Fibroblast of the aortic adventitia (primary cell): ENCODE measurements around the gene RELN. TPM values are rescaled to one million over a fixed set of nuclear protein-coding genes. Genes with fewer than 3 reads are reported as not detected.

Source experiments
- DNase-seq: peaks from one replicate; pipeline ENCODE4 v3.0.0-alpha.2; 2010; ENCODE audit warnings: low read depth
- H3K4me3 ChIP-seq: 2 replicates; pipeline ENCODE4 v1.5.1; 2011; ENCODE audit warnings: low read depth, mild to moderate bottlenecking, control low read depth, low read length, moderate library complexity
- total RNA-seq: library from RNA; depleted of rRNA; stranded (reverse); fragments of >200 nt; gene quantifications from 2 replicates; pipeline ENCODE4 v1.2.3, GENCODE V29; 2012; ENCODE audit warnings: low replicate concordance
- TF ChIP-seq, protein P1 (sequence below): IDR thresholded peaks from 2 replicates; pipeline ENCODE4 v1.5.1; 2011; ENCODE audit warnings: mild to moderate bottlenecking, low read length, control low read depth, inconsistent platforms; ENCODE audit not compliant: insufficient read depth

Gene RELN
- total RNA-seq, 1 donor = 88.7 TPM

DNA sequence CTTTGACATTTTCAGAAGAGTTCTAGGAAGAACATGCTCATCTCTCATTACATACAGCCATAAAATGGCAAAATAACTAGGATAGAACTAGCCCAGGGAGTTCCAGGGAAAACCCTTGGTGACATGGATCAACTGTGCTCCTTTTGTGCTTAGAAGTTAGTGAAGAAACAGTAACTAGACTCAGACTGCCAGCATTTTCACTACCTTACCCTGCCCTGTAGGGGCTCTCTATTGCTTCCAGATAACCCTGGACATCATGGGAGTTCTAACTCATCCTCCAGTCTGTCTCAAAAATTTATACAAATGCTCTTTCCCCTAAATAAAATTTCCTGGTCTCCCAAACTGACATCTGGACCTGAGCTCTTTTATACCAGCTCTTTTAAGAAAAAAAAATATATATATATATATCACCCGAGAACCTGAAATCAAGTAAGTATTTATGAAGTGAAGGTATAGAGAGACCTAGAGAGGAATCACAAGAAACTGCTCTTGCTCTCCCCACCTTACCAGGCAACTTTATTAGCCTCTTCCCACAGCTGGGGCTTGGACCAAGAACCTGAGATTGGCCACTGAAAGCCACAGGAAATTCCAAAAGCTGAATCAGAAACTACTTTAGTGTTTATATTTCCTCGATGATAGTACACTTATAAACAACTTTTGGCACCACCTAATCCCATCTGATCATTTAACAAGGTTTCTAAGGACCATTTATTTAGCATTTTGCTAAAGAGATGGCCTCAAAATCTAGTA lies 101.4 kb downstream of the RELN start:
- TF ChIP-seq, protein P1, sequence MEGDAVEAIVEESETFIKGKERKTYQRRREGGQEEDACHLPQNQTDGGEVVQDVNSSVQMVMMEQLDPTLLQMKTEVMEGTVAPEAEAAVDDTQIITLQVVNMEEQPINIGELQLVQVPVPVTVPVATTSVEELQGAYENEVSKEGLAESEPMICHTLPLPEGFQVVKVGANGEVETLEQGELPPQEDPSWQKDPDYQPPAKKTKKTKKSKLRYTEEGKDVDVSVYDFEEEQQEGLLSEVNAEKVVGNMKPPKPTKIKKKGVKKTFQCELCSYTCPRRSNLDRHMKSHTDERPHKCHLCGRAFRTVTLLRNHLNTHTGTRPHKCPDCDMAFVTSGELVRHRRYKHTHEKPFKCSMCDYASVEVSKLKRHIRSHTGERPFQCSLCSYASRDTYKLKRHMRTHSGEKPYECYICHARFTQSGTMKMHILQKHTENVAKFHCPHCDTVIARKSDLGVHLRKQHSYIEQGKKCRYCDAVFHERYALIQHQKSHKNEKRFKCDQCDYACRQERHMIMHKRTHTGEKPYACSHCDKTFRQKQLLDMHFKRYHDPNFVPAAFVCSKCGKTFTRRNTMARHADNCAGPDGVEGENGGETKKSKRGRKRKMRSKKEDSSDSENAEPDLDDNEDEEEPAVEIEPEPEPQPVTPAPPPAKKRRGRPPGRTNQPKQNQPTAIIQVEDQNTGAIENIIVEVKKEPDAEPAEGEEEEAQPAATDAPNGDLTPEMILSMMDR = no peak
- no peak for DNase-seq
- no peak overlapping the region for H3K4me3 ChIP-seq

DNA sequence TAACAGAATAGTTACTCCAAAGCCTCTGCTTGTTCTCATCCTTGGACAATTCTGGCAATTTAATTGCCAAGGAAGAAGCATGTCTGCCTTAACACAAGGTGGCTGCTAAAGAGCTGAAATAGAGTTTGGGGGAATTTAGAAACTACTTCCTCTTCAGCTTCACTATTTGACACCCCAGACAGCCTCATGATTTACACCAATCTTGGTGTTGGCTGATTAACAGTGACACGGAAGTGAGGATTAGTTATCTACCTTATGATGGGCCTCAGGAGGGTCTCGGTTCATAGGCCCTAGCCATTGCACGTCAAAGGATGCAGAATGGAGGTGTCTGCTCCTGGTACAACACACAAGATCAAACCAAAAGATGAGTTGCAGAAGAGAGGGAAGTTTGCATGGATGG lies 102.4 kb downstream of the RELN start:
- no peak for DNase-seq
- TF ChIP-seq, protein P1 = no peak
- no peak overlapping the region for H3K4me3 ChIP-seq

DNA sequence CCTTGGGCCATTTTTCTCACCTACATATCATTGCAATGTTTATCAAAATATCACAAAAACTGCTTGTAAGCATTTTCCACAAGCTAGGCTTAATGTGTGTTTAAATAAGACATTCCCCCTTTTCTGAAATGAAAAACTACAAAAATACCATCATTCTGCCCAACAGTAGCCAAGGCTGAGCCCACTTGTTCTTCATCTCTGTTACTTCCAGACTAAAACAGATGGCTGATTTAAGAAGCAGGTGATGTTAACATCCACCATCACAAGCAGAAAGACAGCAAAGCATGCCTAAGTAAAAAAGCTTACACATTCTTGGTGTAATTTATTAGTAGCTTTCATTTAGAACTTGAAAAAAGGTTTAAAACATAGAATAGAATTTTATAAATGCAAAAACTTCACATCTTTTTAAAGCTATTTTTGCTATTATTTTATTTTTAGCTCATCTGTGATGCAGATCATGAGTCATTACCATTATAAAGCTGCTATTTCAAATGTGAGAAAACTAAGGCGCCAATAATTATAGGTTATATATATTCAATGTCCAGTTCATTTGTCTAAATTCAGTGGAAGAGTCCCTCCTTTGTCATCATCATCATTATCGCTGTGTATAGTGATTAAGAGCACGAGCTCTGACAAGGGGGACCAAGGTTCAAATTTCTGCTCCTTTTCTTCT lies 109.4 kb downstream of the RELN start:
- no peak for DNase-seq
- no peak overlapping the region for H3K4me3 ChIP-seq
- TF ChIP-seq, protein P1 = no peak

DNA sequence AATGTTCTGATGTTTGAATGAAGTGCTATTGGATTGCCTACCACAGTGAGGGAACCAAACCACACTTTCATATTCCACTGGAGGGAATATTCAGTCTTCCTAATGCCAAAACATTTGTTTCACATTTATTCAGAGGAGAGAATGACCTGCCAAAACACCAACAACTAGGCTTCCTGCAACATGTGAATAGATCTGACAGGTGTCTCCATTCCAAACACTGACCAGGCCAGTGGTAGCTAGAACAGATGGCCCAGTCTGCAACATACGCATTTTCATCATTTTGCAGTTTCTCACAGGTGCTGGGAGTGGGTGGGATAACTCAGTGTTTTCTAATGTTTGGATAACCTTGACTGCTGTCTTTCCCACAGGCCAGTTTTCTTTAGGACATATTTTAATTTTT lies 110.0 kb downstream of the RELN start:
- TF ChIP-seq, protein P1 = no peak
- no peak for DNase-seq

DNA sequence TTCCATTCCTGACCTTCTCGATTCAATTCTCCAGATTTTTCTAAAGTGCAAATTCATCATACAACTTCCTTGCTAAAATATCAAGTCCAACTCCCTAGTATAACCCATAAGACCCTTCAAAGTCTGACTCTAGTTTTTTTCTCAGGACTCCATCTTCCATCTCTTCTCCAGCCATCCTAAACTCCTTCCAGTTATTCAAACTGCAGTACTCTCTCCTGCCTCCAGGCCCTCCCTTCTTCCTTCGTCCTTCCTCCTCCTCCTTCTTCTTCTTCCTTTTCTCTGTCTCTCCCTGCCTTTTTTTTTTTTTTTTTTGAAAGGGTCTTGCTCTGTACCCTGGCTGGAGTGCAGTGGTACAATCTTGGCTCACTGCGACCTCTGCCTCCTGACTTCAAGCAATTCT lies 111.9 kb downstream of the RELN start:
- no peak overlapping the region for H3K4me3 ChIP-seq
- TF ChIP-seq, protein P1 = peak; percentile 2
- DNase-seq = no peak

More for the DNA sequence above, 110.0 kb downstream of the RELN start:
- H3K4me3 ChIP-seq = no peak overlapping the region

DNA sequence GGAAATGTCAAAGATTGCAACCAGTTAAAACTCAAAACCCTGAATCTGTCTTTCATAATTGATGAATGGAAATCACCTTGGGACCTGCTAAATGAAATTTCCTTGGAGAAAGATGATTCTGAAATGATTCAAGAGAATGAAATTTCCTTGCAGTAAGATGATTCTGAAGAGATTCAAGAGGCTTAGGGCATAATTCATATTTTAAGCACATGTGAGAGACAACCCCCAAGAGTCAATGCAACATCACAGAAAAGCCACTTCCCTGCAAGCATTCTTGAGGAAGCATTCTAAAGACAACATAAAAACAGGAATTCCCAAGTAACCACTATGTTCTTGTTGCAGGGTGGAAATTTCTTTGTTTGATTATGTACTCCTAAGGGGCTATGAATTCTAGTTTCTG lies 113.7 kb downstream of the RELN start:
- TF ChIP-seq, protein P1 = no peak
- DNase-seq = no peak
- H3K4me3 ChIP-seq = no peak overlapping the region
